NCI-H526 (cell line): Measurements from ENCODE around the gene DOCK1.

Source experiments
- DNase-seq, 2 experiments: peaks; one replicate each; lab custom pipeline; 2025; lab: John Stamatoyannopoulos, UW

Gene DOCK1

DNA sequence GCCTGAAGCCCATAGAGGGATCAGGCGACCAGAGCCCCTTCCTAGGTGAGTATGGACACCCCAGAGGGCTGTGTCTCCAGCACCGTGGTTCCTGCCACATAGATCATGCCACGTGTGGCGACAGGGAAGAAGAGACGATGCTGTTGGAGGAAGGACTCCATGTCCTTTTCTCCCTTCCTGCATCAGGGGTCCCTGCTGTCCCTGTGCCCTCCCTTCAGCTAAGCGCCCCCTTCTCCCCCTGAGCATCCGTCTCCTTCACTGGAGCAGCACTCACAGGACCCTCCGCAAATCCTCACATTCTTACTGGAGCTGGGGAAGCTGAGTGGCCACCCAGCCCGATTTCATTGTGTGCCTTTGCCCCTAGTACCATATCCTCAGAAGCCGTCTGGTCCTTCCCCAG lies 558.3 kb downstream of the DOCK1 start:
- DNase-seq = no peak

DNA sequence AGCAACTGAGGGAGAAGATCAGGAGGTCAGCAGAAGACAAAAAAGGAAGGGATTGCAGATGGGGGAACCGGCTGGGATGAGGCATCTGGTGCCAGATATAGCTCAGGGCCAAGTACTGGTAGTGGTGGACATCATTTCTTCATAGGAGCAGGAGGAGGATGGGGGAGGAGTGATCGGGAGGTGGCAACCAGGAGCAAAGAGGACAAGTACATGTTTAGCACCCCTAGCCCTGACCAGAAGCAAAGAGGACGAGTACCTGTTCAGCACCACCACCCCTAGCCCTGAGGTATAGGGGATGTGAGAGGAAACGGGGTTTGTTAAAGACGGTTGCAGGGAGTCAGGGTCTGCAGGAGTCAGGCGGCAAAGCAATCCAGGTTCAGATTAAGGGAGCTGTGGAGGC lies 559.3 kb downstream of the DOCK1 start:
- no peak for DNase-seq

DNA sequence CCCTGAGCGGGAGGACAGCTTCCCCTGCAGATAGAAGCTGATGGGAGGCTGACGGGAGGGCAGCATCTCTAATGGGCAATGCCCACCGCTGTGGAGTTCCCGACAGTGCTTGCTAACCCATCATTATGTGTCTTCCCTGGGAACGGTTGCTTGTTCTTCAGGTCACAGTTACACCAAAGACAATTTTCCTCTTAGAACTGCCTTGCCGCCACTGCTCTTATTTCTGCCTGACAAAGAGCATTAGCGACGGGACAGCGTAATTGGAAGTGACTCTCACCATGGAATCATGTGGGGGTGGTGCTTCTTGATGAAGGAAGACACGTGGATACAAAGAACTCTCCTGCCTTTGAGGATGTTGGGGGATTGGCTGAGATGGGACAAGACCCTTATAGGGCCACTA lies 562.6 kb downstream of the DOCK1 start:
- DNase-seq = no peak

DNA sequence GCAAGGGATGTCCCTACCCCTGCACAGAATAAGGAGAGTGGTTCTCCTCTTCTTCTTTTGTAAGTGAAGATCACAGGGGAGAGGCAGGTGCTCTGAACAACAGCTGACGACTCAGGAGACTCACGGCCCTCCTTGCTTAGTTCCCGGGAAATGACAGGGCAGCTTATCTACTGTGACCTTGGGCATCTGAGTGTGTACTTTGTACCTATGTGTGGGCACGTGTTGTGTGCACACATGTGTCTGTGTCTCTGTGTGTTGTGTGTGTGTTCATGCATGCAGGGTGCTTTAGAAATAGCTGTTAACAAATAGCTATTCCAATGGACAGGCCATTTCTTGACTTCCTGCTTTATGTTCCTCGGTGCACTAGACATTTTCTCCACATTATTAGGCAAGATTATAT lies 563.4 kb downstream of the DOCK1 start:
- DNase-seq = no peak

DNA sequence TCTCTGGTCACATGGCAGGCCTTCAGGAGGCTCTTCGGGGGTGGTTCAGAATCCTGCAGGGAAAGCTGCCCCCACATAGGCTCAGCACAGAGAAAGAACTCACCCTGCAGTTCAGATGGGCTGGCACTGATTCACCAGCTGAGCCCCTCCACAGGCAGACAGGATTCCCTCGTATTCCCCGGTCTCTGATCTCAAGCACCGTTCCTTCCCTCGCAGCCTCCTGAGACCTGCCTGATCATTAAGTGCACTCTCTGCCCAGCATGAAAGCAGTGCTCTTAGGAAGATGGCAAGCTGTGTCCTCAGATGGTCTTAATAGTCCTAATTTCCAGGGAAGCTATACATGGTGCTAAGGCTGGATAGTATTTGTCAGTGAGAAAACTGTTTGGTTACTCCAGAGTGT lies 565.7 kb downstream of the DOCK1 start:
- DNase-seq = no peak

DNA sequence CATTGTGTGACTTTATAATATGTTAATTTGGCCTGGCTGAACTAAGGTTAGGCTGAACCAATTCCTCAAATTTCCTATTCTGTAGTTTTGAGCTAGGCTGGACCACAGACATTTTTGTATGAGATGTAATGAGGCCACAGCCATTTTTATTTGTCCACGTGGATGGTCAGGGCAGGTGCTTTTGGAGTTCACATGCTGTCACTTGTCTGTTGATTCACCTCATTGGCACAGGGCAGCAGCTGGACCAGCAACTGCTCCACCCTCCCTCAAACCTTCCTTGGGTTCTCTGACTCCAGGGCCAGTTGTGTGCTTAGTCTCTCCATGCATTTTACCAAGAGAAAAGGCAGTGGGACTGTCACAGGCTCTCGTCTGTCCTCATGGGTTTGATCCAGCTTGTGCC lies 567.7 kb downstream of the DOCK1 start:
- DNase-seq = no peak

DNA sequence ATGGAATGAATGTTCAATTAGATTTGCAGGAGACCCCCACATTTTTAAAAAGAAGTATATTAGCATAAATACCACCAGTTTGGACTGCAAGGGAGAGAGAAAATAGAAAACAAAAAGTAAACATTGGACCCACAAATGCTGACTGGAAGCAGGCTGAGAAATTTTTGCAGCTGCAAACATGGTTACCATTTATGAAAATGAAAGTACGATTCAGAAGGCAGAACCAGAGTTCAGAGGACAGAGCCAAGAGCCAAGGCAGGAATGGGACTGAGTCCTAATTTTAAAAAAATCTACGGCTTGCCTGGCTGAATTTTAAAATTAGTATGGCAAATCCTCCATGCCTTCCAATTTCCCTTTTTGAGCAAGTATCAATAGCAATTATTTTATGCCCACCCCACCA lies 569.3 kb downstream of the DOCK1 start:
- no peak for DNase-seq

DNA sequence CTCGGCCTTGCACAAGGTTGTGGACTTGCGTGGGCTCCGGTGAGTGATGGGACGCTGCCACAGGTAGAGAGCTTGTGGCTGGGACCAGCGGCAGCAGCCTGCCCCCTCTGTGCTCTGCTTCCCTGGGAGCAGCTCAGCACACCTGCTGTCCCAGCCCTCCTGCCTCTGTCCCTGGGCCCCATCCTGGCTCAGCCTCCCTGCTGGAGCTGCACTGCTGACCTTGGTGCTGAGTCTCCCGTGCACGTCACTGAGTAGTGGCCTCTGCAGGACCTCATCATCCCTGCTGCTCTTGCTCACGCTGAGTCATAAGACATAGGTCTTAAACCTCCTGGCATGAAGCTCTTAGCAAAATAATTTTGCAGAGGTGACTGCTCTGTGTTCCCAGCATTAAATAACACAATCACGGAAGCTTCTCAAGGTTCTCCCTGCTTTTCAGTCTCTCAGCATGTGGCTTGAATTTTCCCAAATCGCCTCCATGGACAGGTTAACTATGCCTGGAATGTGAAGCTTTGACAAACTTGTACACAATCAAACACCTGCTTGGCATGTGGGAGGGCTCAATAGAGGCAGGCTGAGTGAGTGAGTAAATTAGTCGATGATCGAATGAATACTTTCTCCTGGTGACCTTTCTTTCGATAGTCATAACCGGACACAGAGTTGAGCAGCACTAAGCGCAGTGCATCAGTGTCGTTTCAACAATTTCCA lies 580.1 kb downstream of the DOCK1 start:
- DNase-seq = no peak

DNA sequence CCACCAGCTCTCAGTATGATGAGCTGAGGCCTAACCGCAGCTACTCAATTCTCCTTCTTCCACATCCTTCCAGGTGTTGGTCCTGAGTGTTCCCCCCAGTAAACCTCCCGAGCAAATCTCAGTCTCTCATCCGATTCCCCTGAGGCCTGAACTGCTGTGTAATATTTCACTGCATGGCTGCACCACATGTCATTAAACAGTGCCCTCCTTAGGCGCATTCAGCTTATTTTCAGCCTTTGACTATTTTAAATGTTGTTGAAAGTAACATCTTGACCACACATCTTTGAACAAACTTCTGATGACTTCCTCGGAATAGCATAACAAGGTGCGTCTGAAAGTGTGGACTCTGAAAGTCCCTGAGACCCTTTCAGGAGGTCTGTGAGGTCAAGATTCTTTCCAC lies 581.1 kb downstream of the DOCK1 start:
- DNase-seq = no peak

DNA sequence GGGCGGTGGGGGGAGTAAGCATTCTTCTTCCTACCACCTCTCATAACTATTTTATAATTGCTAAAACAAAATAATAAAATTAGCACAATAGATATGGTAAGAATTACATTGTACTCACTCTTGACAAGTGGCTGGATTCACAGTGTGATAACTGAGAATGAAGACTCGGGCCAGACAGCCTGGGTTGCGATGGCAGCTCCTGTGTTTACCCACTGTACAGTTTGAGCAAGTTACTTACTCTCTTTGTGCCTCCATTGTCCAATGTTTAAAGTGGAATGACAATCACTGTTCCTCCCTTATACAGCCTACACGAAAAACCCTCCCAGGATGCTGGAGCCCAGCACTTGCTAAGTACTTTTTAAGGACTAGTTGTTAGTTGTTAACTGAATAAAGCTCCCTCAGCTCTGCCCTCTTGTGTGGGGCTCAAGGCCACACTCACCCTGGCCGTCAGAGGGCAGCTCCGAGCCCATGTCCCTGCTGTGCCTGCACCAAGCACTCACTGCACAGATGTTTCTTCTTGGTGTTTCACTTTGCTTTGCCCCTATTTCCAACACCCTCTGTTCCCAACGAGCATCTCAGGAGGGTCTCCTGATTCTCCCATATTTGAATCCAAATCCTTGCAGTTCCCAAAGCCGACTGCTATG lies 587.5 kb downstream of the DOCK1 start:
- DNase-seq = peak in 1 of 2 experiments; percentile 6

DNA sequence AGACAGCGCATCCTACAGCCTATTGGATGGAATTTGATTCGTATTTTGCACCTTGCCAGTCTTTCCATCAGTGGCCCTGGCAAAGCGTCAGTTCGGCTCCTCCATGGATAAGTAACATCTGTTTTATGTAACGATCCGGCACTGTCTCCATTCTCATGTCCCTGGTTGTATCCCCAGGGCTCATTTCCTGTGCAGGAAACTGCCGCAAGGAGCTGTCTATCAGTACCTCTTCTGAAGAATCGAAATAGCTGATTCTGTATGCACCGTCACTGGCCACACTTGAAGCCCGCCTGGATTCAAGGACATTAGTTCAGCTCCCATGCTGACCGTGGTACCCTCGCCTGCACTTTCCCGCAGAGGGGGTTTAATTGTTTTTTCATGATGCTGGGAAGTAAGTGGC lies 590.8 kb downstream of the DOCK1 start:
- no peak for DNase-seq

DNA sequence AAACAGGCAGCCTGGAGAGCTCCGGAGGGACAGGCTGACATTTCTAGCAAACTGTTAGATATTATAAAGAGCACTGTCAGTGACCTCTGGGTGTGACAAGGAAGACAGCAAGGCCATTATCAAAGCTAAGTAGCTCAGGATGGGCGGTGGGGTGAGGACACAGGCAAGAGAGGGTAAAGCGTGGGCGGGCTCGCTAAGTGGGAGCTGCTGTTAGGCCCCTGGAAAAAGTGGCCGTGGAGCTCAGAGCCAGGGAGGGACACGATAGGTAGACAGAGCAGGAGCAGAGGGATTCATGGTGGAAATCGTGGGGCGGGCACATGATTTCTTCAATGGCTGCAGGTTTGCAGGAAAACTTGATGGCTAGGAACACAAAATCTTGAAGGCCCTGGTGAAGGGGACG lies 592.5 kb downstream of the DOCK1 start:
- no peak for DNase-seq

DNA sequence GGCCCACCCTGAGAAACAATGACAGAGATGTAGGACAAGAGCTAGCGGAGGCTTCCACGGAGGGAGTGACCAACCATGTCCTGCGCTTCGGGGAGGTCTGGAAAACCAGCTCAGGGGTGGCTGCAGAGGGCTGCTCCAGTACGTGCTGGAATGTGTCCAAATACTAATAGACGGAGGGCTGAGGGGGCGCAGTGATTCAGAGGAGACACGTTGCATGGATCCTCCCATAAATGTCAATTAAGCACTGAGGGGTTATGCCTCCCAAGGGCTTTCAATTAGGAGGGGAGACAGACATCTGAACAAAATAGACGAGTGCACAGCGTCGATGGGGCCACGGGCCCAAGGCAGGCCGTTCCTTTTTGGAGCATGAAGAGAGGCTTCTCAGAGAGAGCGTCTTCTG lies 592.9 kb downstream of the DOCK1 start:
- DNase-seq = no peak

DNA sequence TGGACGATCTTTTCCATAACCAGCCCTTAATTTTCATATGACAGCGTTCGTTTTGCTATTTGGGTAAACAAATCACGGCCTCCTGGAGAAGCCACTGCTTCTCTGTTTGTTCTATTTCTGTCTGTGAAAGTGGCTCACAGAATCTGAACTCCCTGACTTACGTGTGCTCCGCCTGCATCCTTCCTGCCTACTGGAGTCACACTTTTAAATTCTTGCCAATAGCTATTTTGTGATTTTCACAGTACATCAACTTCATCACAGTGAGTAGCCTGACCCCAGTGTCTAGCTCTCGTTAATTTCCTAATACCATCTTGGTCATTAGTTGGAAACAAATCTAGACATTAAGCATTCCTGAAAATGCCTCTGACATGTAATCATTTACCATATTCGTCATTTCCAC lies 594.9 kb downstream of the DOCK1 start:
- DNase-seq = no peak
